ENCODE measurements around the gene COL24A1.

- TF ChIP-seq CTCF (IDR thresholded peaks at IDR 0.05) (no peak), EZH2 (IDR thresholded peaks at IDR 0.05; ENCODE audit: borderline replicate concordance, insufficient read depth, low read depth, low read length, poor library complexity, severe bottlenecking) (no peak)
These were observed 257.7 kb downstream of the COL24A1 start for GRCh38 chr1:85898861-85899260.
